Right forelimb (tissue), 1 donor: ENCODE measurements around the gene PPM1L.
"Not testable (repeated sequence)": the region's sequence is repeated elsewhere in the genome, so short reads cannot be mapped to it uniquely, and the experiment has no call there.

ENCODE experiments used
- DNase-seq: peaks from one replicate; pipeline ENCODE4 v3.0.0-alpha.2; 2018

Gene PPM1L

GRCh38 chr3:160992712-160993111 is 236.7 kb downstream of the PPM1L start:
- DNase-seq: no peak

- DNase-seq: no peak
These were observed 240.8 kb downstream of the PPM1L start for GRCh38 chr3:160996811-160997210.

- DNase-seq: no peak
These were observed 242.6 kb downstream of the PPM1L start for GRCh38 chr3:160998581-160998980.

- no peak for DNase-seq
These were observed 243.2 kb downstream of the PPM1L start for GRCh38 chr3:160999274-160999673.

- no peak for DNase-seq
These were observed 252.1 kb downstream of the PPM1L start for GRCh38 chr3:161008086-161008485.

GRCh38 chr3:161010151-161010550 is 254.1 kb downstream of the PPM1L start:
- DNase-seq: not testable (repeated sequence)

- no peak for DNase-seq
These were observed 259.1 kb downstream of the PPM1L start for GRCh38 chr3:161014843-161015749.

- no peak for DNase-seq
These were observed 260.6 kb downstream of the PPM1L start for GRCh38 chr3:161016417-161017313.

- DNase-seq: no peak
These were observed 261.9 kb downstream of the PPM1L start for GRCh38 chr3:161017971-161018370.

- no peak for DNase-seq
These were observed 264.2 kb downstream of the PPM1L start for GRCh38 chr3:161020256-161020655.

GRCh38 chr3:161025911-161026310 is 269.9 kb downstream of the PPM1L start:
- no peak for DNase-seq

GRCh38 chr3:161026612-161027510 is 270.8 kb downstream of the PPM1L start:
- no peak for DNase-seq

GRCh38 chr3:161028555-161029153 is 272.6 kb downstream of the PPM1L start:
- no peak for DNase-seq

- no peak for DNase-seq
These were observed 275.1 kb downstream of the PPM1L start for GRCh38 chr3:161031134-161031533.

GRCh38 chr3:161034913-161035550 is 279.0 kb downstream of the PPM1L start:
- DNase-seq: not testable (repeated sequence)

- DNase-seq: no peak
These were observed 279.7 kb downstream of the PPM1L start for GRCh38 chr3:161035711-161036110.

- no peak for DNase-seq
These were observed 282.7 kb downstream of the PPM1L start for GRCh38 chr3:161038725-161039124.

GRCh38 chr3:161042023-161042501 is 286.0 kb downstream of the PPM1L start:
- no peak for DNase-seq

- DNase-seq: no peak
These were observed 287.5 kb downstream of the PPM1L start for GRCh38 chr3:161043336-161044035.

GRCh38 chr3:161049683-161050248 is 293.7 kb downstream of the PPM1L start:
- DNase-seq: no peak
